Regular cardiac myocyte (primary cell): ENCODE results near the gene LSM2. TPM values are rescaled to one million over a fixed set of nuclear protein-coding genes. Genes with fewer than 3 reads are reported as not detected.

ENCODE experiments used
- total RNA-seq: library from RNA; depleted of rRNA; stranded (reverse); fragments of >200 nt; gene quantifications from 2 replicates; pipeline ENCODE4 v1.2.3, GENCODE V29; 2014

The LSM2 gene
- 18.0 and 46.2 TPM in 2 replicates for total RNA-seq

GRCh38 chr6:31806470-31807272 lies at the start of gene LSM2:
LSM2 (minus strand) TSS chr6:31806966; CDS start chr6:31806757, 209 bp downstream.

GRCh38 chr6:31827286-31828079 lies 20.7 kb upstream of the LSM2 start, which contains the start of gene HSPA1B:
HSPA1B (plus strand) TSS chr6:31827738; CDS start chr6:31827951, 213 bp downstream.

DNA sequence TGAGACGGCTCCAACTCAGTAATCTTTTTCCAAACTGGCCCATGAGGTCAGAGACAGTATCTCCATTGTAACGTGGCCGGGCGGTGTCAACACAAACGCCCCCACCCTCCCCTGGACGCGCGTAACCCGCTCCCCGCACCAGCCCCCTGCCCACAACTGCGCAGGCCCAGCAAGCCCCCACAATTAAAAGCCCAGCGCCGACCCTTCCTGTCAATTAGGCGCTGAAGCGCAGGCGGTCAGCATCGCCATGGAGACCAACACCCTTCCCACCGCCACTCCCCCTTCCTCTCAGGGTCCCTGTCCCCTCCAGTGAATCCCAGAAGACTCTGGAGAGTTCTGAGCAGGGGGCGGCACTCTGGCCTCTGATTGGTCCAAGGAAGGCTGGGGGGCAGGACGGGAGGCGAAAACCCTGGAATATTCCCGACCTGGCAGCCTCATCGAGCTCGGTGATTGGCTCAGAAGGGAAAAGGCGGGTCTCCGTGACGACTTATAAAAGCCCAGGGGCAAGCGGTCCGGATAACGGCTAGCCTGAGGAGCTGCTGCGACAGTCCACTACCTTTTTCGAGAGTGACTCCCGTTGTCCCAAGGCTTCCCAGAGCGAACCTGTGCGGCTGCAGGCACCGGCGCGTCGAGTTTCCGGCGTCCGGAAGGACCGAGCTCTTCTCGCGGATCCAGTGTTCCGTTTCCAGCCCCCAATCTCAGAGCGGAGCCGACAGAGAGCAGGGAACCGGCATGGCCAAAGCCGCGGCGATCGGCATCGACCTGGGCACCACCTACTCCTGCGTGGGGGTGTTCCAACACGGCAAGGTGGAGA lies 8.5 kb upstream of the LSM2 start, which contains the start of the genes HSPA1A and HSPA1L:
Gene HSPA1A (plus strand): TSS at position 519 of the 814 bp plus-strand sequence. CDS start 214 bp downstream, at position 733.
Gene HSPA1L (minus strand): TSS at position 259 of the 814 bp plus-strand sequence. CDS start 3,311 bp downstream, outside the sequence.

DNA sequence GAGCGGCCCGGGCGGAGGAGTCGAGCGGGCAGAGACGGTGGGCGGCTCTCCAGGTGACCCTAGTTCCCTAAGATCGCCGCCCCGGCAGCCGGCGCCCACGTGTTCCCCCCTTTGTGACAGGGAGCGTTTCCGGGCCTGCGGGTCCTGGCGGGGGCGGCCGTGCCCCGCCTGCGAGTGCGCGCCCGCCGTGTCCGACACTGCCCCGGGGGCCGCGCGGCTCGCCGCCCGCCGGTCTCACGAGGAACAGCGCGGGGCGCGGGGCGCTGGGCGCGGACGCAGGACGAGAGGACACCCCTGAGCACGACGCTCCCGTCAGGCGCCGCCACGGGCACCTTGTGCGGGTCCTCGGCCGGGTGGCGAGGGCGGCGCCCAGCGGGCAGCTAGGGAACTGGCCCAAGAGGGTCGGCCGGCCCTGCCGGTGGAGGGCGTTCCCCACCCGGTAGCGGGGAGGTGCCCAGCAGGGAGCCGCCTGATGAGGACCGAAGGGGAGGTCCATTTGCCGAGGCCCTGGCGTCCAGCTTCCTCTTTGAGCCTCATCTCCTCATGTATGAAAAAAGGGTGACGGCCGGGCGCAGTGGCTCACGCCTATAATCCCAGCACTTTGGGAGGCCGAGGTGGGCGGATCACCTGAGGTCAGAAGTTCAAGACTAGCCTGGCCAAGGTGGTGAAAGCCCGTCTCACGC lies 11.0 kb downstream of the LSM2 start, which contains the start of gene VARS1:
Gene VARS1 (minus strand): TSS at position 137 of the 683 bp plus-strand sequence. CDS start 535 bp downstream, outside the sequence.

GRCh38 chr6:31776989-31777666 lies 29.6 kb downstream of the LSM2 start, which contains the start of gene VWA7:
VWA7 (minus strand) TSS chr6:31777328; CDS start chr6:31776779, 549 bp downstream.

GRCh38 chr6:31762356-31762755 lies 44.4 kb downstream of the LSM2 start, which contains the start of gene SAPCD1:
SAPCD1 (plus strand) TSS chr6:31762656; CDS start chr6:31763055, 399 bp downstream.

Other genes starting within 250 kb of the LSM2 start
- not detected in 2 replicates for gene LTA, start 234.7 kb downstream of the LSM2 start, total RNA-seq
- not detected in 2 replicates for gene TNF, start 231.4 kb downstream of the LSM2 start, total RNA-seq
- 0.28 TPM in 1 of 2 replicates, not detected in the other for gene LTB, start 224.5 kb downstream of the LSM2 start, total RNA-seq
- gene LST1, start 220.7 kb downstream of the LSM2 start, total RNA-seq: not detected in 2 replicates
- gene NCR3, start 214.0 kb downstream of the LSM2 start, total RNA-seq: not detected in 2 replicates
- gene AIF1, start 191.7 kb downstream of the LSM2 start, total RNA-seq: not detected in 2 replicates
- gene PRRC2A, start 186.3 kb downstream of the LSM2 start, total RNA-seq: 19.7 and 31.1 TPM in 2 replicates
- 90.5 and 111 TPM in 2 replicates for gene BAG6, start 154.3 kb downstream of the LSM2 start, total RNA-seq
- 0.28 and 1.2 TPM in 2 replicates for gene APOM, start 151.1 kb downstream of the LSM2 start, total RNA-seq
- gene C6orf47, start 146.2 kb downstream of the LSM2 start, total RNA-seq: 21.9 and 23.4 TPM in 2 replicates
- 14.1 and 22.2 TPM in 2 replicates for gene GPANK1, start 142.0 kb downstream of the LSM2 start, total RNA-seq
- 93.0 and 140 TPM in 2 replicates for gene CSNK2B, start 140.9 kb downstream of the LSM2 start, total RNA-seq
- gene LY6G5B, start 137.0 kb downstream of the LSM2 start, total RNA-seq: 2.0 and 2.3 TPM in 2 replicates
- gene LY6G5C, start 125.9 kb downstream of the LSM2 start, total RNA-seq: 0.38 and 1.7 TPM in 2 replicates
- gene ABHD16A, start 103.6 kb downstream of the LSM2 start, total RNA-seq: 47.1 and 56.7 TPM in 2 replicates
- gene LY6G6F, start 100.1 kb downstream of the LSM2 start, total RNA-seq: not detected in 2 replicates
- not detected in 2 replicates for gene LY6G6D, start 91.6 kb downstream of the LSM2 start, total RNA-seq
- gene LY6G6C, start 85.2 kb downstream of the LSM2 start, total RNA-seq: under 0.01 TPM in 1 of 2 replicates, not detected in the other
- 0.28 TPM in 1 of 2 replicates, not detected in the other for gene MPIG6B, start 83.6 kb downstream of the LSM2 start, total RNA-seq
- gene DDAH2, start 77.7 kb downstream of the LSM2 start, total RNA-seq: 58.1 and 70.5 TPM in 2 replicates
- gene CLIC1, start 70.4 kb downstream of the LSM2 start, total RNA-seq: 711 and 1,283 TPM in 2 replicates
- gene MSH5, start 67.0 kb downstream of the LSM2 start, total RNA-seq: 4.4 and 5.4 TPM in 2 replicates
- 0.19 and 0.85 TPM in 2 replicates for gene SAPCD1, start 44.3 kb downstream of the LSM2 start, total RNA-seq
- under 0.01 TPM in 1 of 2 replicates, not detected in the other for gene VWA7, start 29.6 kb downstream of the LSM2 start, total RNA-seq
- 32.4 and 91.3 TPM in 2 replicates for gene VARS1, start 11.2 kb downstream of the LSM2 start, total RNA-seq
- gene HSPA1L, start 8.3 kb upstream of the LSM2 start, total RNA-seq: 1.3 and 2.8 TPM in 2 replicates
- gene HSPA1A, start 8.6 kb upstream of the LSM2 start, total RNA-seq: 87.9 and 192 TPM in 2 replicates
- gene HSPA1B, start 20.8 kb upstream of the LSM2 start, total RNA-seq: 119 and 235 TPM in 2 replicates
- 51.4 and 93.9 TPM in 2 replicates for gene NEU1, start 55.9 kb upstream of the LSM2 start, total RNA-seq
- gene SLC44A4, start 72.0 kb upstream of the LSM2 start, total RNA-seq: not detected in 2 replicates
- gene EHMT2, start 90.7 kb upstream of the LSM2 start, total RNA-seq: 50.2 and 55.2 TPM in 2 replicates
- 4.2 and 4.6 TPM in 2 replicates for gene ZBTB12, start 95.1 kb upstream of the LSM2 start, total RNA-seq
- gene C2, start 120.8 kb upstream of the LSM2 start, total RNA-seq: 0.38 and 6.8 TPM in 2 replicates
- gene CFB, start 139.1 kb upstream of the LSM2 start, total RNA-seq: 5.8 and 65.1 TPM in 2 replicates
- 79.5 and 180 TPM in 2 replicates for gene NELFE, start 152.0 kb upstream of the LSM2 start, total RNA-seq
- gene SKIC2, start 152.2 kb upstream of the LSM2 start, total RNA-seq: 70.5 and 74.2 TPM in 2 replicates
- 11.9 and 14.7 TPM in 2 replicates for gene DXO, start 165.2 kb upstream of the LSM2 start, total RNA-seq
- gene C4A, start 175.1 kb upstream of the LSM2 start, total RNA-seq: 1.2 and 5.1 TPM in 2 replicates
- 1.9 and 4.5 TPM in 2 replicates for gene C4B, start 207.8 kb upstream of the LSM2 start, total RNA-seq
- gene CYP21A2, start 231.4 kb upstream of the LSM2 start, total RNA-seq: 0.19 TPM in 1 of 2 replicates, not detected in the other